Kidney (tissue), 14 donors: ENCODE data around the gene PRB3. TPM values are rescaled to one million over a fixed set of nuclear protein-coding genes. Genes with fewer than 3 reads are reported as not detected.

Experiments used
- DNase-seq, 5 donors: peaks; one replicate each; pipeline ENCODE4 v3.0.0-alpha.2; 2013 to 2020
- FAIRE-seq: peaks from 2 replicates; lab custom pipeline; 2012; peaks lifted over from hg19 to GRCh38; lab: Jason Lieb, UNC
- H3K27ac ChIP-seq, 2 donors: one replicate each; pipeline ENCODE4 v1.7.0; 2013; ENCODE audit warnings: low read depth in 2 of 2, low read length in 2 of 2, inconsistent platforms in 1 of 2
- H3K27me3 ChIP-seq: one replicate; pipeline ENCODE4 v1.7.1; 2013; ENCODE audit warnings: low read length, inconsistent platforms; ENCODE audit not compliant: control insufficient read depth, insufficient read depth
- H3K36me3 ChIP-seq, 3 donors: one replicate each; pipeline versions ENCODE4 v1.7.0 to v1.7.1; 2013; ENCODE audit warnings: low read length in 3 of 3, control low read depth in 1 of 3, inconsistent platforms in 1 of 3; ENCODE audit not compliant: insufficient read depth in 3 of 3, control insufficient read depth in 2 of 3
- H3K4me1 ChIP-seq, 3 donors: one replicate each; pipeline versions ENCODE4 v1.7.0 to v1.7.1; 2013; ENCODE audit warnings: low read length in 3 of 3, inconsistent platforms in 1 of 3, low read depth in 1 of 3; ENCODE audit not compliant: control insufficient read depth in 2 of 3, insufficient read depth in 2 of 3
- H3K4me3 ChIP-seq, 3 donors: one replicate each; pipeline versions ENCODE4 v1.7.0 to v1.8.1; 2013; ENCODE audit warnings: low read length in 3 of 3, control low read depth in 1 of 3, inconsistent platforms in 1 of 3
- H3K9ac ChIP-seq, 3 donors: one replicate each; pipeline versions ENCODE4 v1.7.0 to v1.7.1; 2013; ENCODE audit warnings: low read length in 3 of 3, control low read depth in 1 of 3, inconsistent platforms in 1 of 3
- H3K9me3 ChIP-seq, 3 donors: one replicate each; pipeline versions ENCODE4 v1.7.0 to v1.7.1; 2013; ENCODE audit warnings: low read length in 3 of 3, control low read depth in 1 of 3, inconsistent platforms in 1 of 3; ENCODE audit not compliant: control insufficient read depth in 2 of 3, insufficient read depth in 1 of 3
- CTCF ChIP-seq: IDR thresholded peaks from 3 replicates; pipeline ENCODE4 v1.5.1; 2012; ENCODE audit warnings: mild to moderate bottlenecking, moderate library complexity, borderline replicate concordance; ENCODE audit not compliant: insufficient read depth; ENCODE audit errors: extremely low read depth
- intact Hi-C: fragments of 100-400 bp; cut with DNase I; formaldehyde crosslinking; loops from one replicate; pipeline ENCODE4 v1.11.1; 2022
- polyA plus RNA-seq: library from polyadenylated mRNA; stranded (reverse); fragments of 350-450 nt; fragmentation: Illumina TruSeq; extraction: RNeasy Lipid Tissue Mini Kit (QIAGEN cat#74804); gene quantifications from one replicate; pipeline ENCODE4 v1.2.3, GENCODE V29; 2014; ENCODE audit warnings: low read depth, low replicate concordance; ENCODE audit not compliant: insufficient read depth
- total RNA-seq: library from RNA; stranded (reverse); fragmentation: NEBNext Ultra II Directional; extraction: Animal tissue kit (Norgen Biotek cat#: 25700); gene quantifications from one replicate; pipeline ENCODE4 v1.2.1, GENCODE V29; 2021
- donor health status: control.
- donor health status: control.
- donor health status: control.
- donor health status: control.
- donor health status: control.
- donor health status: DM: yes; HTN: yes; CAD: no.
- donor health status: Normal renal cell carcinoma (clear cell type).

The PRB3 gene
- total and polyA plus RNA-seq, 2 donors from 2014 or later: not detected

GRCh38 chr12:11240348-11240930, 29.1 kb downstream of the PRB3 start:
- no peaks in the 10 kb centered on the region for H3K27me3 ChIP-seq
- H3K36me3 ChIP-seq: no peaks in the 10 kb centered on the region
- FAIRE-seq: no peak
- no peak overlapping the region for H3K4me3 ChIP-seq
- no peaks in the 10 kb centered on the region for H3K4me1 ChIP-seq
- intact Hi-C loops: no loop called here
- H3K27ac ChIP-seq: no peak overlapping the region
- no peak overlapping the region for H3K9ac ChIP-seq
- no peaks in the 10 kb centered on the region for H3K9me3 ChIP-seq
- no peak for TF ChIP-seq CTCF
- no peak for DNase-seq

GRCh38 chr12:11238275-11238674, 31.2 kb downstream of the PRB3 start:
- Histone ChIP-seq H3K36me3 (no peaks in the 10 kb centered on the region), H3K9me3 (no peaks in the 10 kb centered on the region), H3K27ac (no peak overlapping the region), H3K4me1 (no peaks in the 10 kb centered on the region), H3K4me3 (no peak overlapping the region), H3K9ac (no peak overlapping the region), H3K27me3 (no peaks in the 10 kb centered on the region)
- FAIRE-seq: no peak
- intact Hi-C loops: no loop called here
- DNase-seq: no peak
- TF ChIP-seq CTCF: no peak

GRCh38 chr12:11233532-11233931, 36.0 kb downstream of the PRB3 start:
- Histone ChIP-seq H3K4me3 (no peak overlapping the region), H3K4me1 (no peaks in the 10 kb centered on the region), H3K27me3 (no peaks in the 10 kb centered on the region), H3K9ac (no peak overlapping the region), H3K9me3 (no peaks in the 10 kb centered on the region), H3K36me3 (no peaks in the 10 kb centered on the region), H3K27ac (no peak overlapping the region)
- intact Hi-C loops: no loop called here
- no peak for DNase-seq
- no peak for TF ChIP-seq CTCF
- no peak for FAIRE-seq
